MM.1S (cell line): ENCODE data around the gene HBS1L.

Source experiments
- DNase-seq: peaks from one replicate; pipeline ENCODE4 v3.0.0-alpha.2; 2015
- H2AFZ ChIP-seq: fragments of 300-600 bp; sonication (generic); 2 replicates; pipeline ENCODE4 v1.6.0; 2016; ENCODE audit warnings: antibody characterized with exemption, low read length
- H3F3A ChIP-seq: fragments of 300-600 bp; sonication (generic); 2 replicates; pipeline ENCODE4 v1.6.1; 2016; ENCODE audit warnings: mild to moderate bottlenecking, antibody characterized with exemption, low read length, moderate library complexity, mixed read lengths; ENCODE audit not compliant: insufficient read depth
- H3K27ac ChIP-seq: fragments of 300-600 bp; sonication (generic); 2 replicates; pipeline ENCODE4 v1.5.1; 2016; ENCODE audit warnings: mild to moderate bottlenecking, low read length
- H3K27me3 ChIP-seq: fragments of 300-600 bp; sonication (generic); replicated peaks from 2 replicates; pipeline ENCODE4 v1.6.0; 2016; ENCODE audit warnings: low read length; ENCODE audit not compliant: insufficient read depth
- H3K36me3 ChIP-seq: fragments of 300-600 bp; sonication (generic); replicated peaks from 2 replicates; pipeline ENCODE4 v1.6.1; 2016; ENCODE audit warnings: mild to moderate bottlenecking, low read length, mixed read lengths; ENCODE audit not compliant: insufficient read depth
- H3K4me1 ChIP-seq: fragments of 300-600 bp; sonication (generic); 2 replicates; pipeline ENCODE4 v1.6.1; 2016; ENCODE audit warnings: low read length, mixed read lengths
- H3K4me2 ChIP-seq: fragments of 300-600 bp; sonication (generic); 2 replicates; pipeline ENCODE4 v1.6.0; 2016; ENCODE audit warnings: low read depth, low read length
- H3K4me3 ChIP-seq: fragments of 300-600 bp; sonication (generic); 2 replicates; pipeline ENCODE4 v1.5.1; 2016; ENCODE audit warnings: low read length, mixed read lengths
- H3K79me2 ChIP-seq: fragments of 300-600 bp; sonication (generic); 2 replicates; pipeline ENCODE4 v1.6.1; 2016; ENCODE audit warnings: mixed run types, low read length, mixed read lengths
- H3K9ac ChIP-seq: fragments of 300-600 bp; sonication (generic); 2 replicates; pipeline ENCODE4 v1.6.1; 2016; ENCODE audit warnings: low read length, mixed read lengths
- H3K9me2 ChIP-seq: fragments of 300-600 bp; sonication (generic); replicated peaks from 2 replicates; pipeline ENCODE4 v1.6.1; 2016; ENCODE audit warnings: mild to moderate bottlenecking, low read length, mixed read lengths; ENCODE audit not compliant: insufficient read depth
- H3K9me3 ChIP-seq: fragments of 300-600 bp; sonication (generic); replicated peaks from 2 replicates; pipeline ENCODE4 v1.6.1; 2016; ENCODE audit warnings: mild to moderate bottlenecking, low read length, mixed read lengths; ENCODE audit not compliant: insufficient read depth
- H4K20me1 ChIP-seq: fragments of 300-600 bp; sonication (generic); 2 replicates; pipeline ENCODE4 v1.6.1; 2016; ENCODE audit warnings: mild to moderate bottlenecking, low read length, moderate library complexity, mixed read lengths; ENCODE audit not compliant: insufficient read depth
- EZH2 ChIP-seq: fragments of 300-600 bp; sonication (generic); optimal IDR thresholded peaks from 2 replicates; pipeline ENCODE3; 2017; ENCODE audit warnings: low read depth, mild to moderate bottlenecking, antibody characterized with exemption, low read length, mixed read lengths
- EZH2phosphoT487 ChIP-seq: fragments of 300-600 bp; sonication (generic); IDR thresholded peaks from 2 replicates; pipeline ENCODE4 v1.6.1; 2018; ENCODE audit warnings: antibody characterized with exemption, low read length
- TF ChIP-seq, protein P1 (sequence below): fragments of 300-600 bp; sonication (generic); IDR thresholded peaks from 2 replicates; pipeline ENCODE4 v1.5.1; 2016; ENCODE audit warnings: antibody characterized with exemption, low read length, mixed read lengths

HBS1L gene

DNA sequence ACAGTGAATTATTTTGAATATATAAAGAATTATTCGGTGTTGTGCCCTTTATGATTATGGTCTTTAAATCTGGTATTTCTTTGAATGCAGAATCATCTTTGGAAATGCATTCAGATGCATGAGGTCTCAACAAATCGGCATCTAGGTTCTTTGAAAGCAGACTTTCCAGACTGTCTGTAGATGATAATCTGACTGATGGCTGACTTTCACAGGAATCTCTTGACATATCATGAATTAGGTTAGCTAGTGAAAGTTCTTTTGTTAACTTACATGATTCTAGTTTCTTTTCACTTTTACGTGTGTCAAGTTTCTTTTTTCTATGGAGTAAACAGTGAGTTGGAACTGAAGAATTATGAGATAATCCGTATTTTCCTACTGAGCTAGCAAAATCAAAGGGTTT is 17.1 kb downstream of the HBS1L start:
- H3K27me3 ChIP-seq, result no peaks in the 10 kb centered on the region
- no peak overlapping the region for H3K27ac ChIP-seq
- H3F3A ChIP-seq, result peaks cover 3% of the 10 kb centered on the region; the same call in 1 of the 2 replicates
- no peaks in the 10 kb centered on the region for H3K9me2 ChIP-seq
- no peaks in the 10 kb centered on the region for H4K20me1 ChIP-seq
- no peak overlapping the region for H3K4me2 ChIP-seq
- H2AFZ ChIP-seq, result no peak overlapping the region
- H3K9me3 ChIP-seq, result no peaks in the 10 kb centered on the region
- no peak overlapping the region for H3K4me3 ChIP-seq
- peaks cover 87% of the 10 kb centered on the region for H3K79me2 ChIP-seq
- no peaks in the 10 kb centered on the region for H3K4me1 ChIP-seq
- TF ChIP-seq EZH2, result no peak
- TF ChIP-seq EZH2phosphoT487, result no peak
- TF ChIP-seq, protein P1, sequence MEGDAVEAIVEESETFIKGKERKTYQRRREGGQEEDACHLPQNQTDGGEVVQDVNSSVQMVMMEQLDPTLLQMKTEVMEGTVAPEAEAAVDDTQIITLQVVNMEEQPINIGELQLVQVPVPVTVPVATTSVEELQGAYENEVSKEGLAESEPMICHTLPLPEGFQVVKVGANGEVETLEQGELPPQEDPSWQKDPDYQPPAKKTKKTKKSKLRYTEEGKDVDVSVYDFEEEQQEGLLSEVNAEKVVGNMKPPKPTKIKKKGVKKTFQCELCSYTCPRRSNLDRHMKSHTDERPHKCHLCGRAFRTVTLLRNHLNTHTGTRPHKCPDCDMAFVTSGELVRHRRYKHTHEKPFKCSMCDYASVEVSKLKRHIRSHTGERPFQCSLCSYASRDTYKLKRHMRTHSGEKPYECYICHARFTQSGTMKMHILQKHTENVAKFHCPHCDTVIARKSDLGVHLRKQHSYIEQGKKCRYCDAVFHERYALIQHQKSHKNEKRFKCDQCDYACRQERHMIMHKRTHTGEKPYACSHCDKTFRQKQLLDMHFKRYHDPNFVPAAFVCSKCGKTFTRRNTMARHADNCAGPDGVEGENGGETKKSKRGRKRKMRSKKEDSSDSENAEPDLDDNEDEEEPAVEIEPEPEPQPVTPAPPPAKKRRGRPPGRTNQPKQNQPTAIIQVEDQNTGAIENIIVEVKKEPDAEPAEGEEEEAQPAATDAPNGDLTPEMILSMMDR, result no peak
- no peak overlapping the region for H3K9ac ChIP-seq
- peaks cover 15% of the 10 kb centered on the region for H3K36me3 ChIP-seq
- DNase-seq, result no peak

DNA sequence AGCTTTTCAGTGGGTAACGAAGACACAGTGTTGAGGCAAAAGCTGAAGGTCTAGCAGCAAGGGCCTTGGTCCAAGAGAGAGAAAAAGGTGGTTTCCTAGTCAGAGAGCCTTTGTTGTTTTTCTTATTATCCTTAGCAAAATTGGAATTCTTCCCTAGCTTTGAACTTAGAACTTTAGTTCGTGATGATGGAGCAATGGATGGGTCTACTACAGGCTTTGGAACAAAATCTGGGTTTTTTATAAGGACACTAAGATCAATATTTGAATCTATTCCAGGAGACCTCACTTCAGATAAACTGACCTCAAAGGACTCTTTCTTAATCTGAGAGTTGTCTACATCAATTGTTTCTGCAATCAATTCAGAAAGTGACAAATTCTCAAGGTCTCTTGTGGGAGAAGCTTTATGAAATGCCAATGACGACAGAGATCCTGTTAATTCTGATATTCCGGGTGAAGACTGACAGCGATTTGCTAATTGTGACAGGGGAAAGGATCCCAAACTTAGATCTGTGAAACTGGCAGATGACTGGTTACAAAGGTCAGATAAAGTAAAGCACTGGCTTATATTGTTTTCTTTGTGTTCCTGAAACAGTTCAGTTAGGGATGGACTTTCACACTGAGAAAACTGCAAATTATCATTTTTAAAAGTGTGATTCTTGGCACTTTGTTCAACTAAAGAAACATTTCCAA is 17.7 kb downstream of the HBS1L start:
- no peak overlapping the region for H3K4me3 ChIP-seq
- H3K9me2 ChIP-seq, result no peaks in the 10 kb centered on the region
- peaks cover 3% of the 10 kb centered on the region; the same call in 1 of the 2 replicates for H3F3A ChIP-seq
- no peaks in the 10 kb centered on the region for H3K27me3 ChIP-seq
- H3K79me2 ChIP-seq, result peaks cover 84% of the 10 kb centered on the region
- DNase-seq, result no peak
- 0 out of 2 replicates have a peak, but pooled peaks cover under 1% of the 10 kb centered on the region for H3K4me1 ChIP-seq
- H2AFZ ChIP-seq, result no peak overlapping the region
- no peak overlapping the region for H3K9ac ChIP-seq
- TF ChIP-seq EZH2, result no peak
- TF ChIP-seq, protein P1, result no peak
- TF ChIP-seq EZH2phosphoT487, result no peak
- no peak overlapping the region for H3K27ac ChIP-seq
- no peak overlapping the region for H3K4me2 ChIP-seq
- H3K36me3 ChIP-seq, result peaks cover 12% of the 10 kb centered on the region
- no peaks in the 10 kb centered on the region for H3K9me3 ChIP-seq
- H4K20me1 ChIP-seq, result no peaks in the 10 kb centered on the region

DNA sequence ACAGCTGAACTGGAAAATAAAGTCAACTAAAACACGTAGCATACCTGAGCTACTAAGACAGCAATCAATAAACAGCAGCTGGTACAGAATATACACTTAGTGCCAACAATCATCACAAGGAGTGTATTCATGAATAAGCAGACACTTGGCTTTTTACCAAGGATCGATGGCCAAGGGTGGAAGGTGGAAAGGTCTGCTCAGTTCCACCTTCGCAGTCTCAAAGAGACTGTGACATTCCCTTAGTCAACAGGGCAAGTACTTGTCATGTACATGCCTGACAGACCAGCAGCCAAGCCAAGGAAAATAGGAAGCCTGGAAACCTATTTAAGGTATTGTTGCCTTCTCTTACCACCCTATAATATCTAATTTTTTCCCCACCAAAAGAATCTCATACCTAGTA is 21.4 kb downstream of the HBS1L start:
- Histone ChIP-seq H4K20me1 (no peaks in the 10 kb centered on the region), H3F3A (peaks cover 21% of the 10 kb centered on the region), H3K27me3 (no peaks in the 10 kb centered on the region), H3K4me2 (no peak overlapping the region), H3K27ac (no peak overlapping the region), H3K4me3 (no peak overlapping the region), H3K79me2 (peaks cover 83% of the 10 kb centered on the region), H3K9me2 (no peaks in the 10 kb centered on the region), H3K36me3 (peaks cover 5% of the 10 kb centered on the region), H2AFZ (no peak overlapping the region), H3K9me3 (no peaks in the 10 kb centered on the region), H3K9ac (no peak overlapping the region), H3K4me1 (peaks cover 28% of the 10 kb centered on the region)
- DNase-seq, result no peak
- TF ChIP-seq EZH2, result no peak
- TF ChIP-seq, protein P1, result no peak
- no peak for TF ChIP-seq EZH2phosphoT487
